ENCODE results near the gene PRKN. TPM values are rescaled to one million over a fixed set of nuclear protein-coding genes. Genes with fewer than 3 reads are reported as not detected.

The PRKN gene
- total and polyA plus RNA-seq, 2 experiments from 2014 or later: 2.3 to 3.9 TPM

- H3K79me2 ChIP-seq: no peaks in the 10 kb centered on the region
- DNase-seq (ENCODE audit: low spot score): no peak
- 78% methylated on average over 2 of the region's 2 CpGs for WGBS (ENCODE audit: low lambda C conversion rate, missing lambda C conversion rate)
These were observed 83.4 kb downstream of the PRKN start for GRCh38 chr6:162644153-162644552.

GRCh38 chr6:162640756-162641155 is 86.8 kb downstream of the PRKN start:
- DNase-seq (ENCODE audit: low spot score): no peak
- 96% methylated on average over 1 of the region's 1 CpG for WGBS (ENCODE audit: low lambda C conversion rate, missing lambda C conversion rate)
- TF ChIP-seq CTCF (IDR thresholded peaks at IDR 0.05; ENCODE audit: poor library complexity) (no peak), EZH2phosphoT487 (IDR thresholded peaks at IDR 0.05; ENCODE audit: low read depth, severe bottlenecking, unreplicated experiment) (no peak), EZH2 (IDR thresholded peaks at IDR 0.05; ENCODE audit: borderline replicate concordance) (no peak)

More at GRCh38 chr6:162644153-162644552, 83.4 kb downstream of the PRKN start:
- Histone ChIP-seq H3K4me1 (ENCODE audit: insufficient read depth) (no peaks in the 10 kb centered on the region), H3K27me3 (no peaks in the 10 kb centered on the region), H4K20me1 (ENCODE audit: insufficient read depth, poor library complexity, severe bottlenecking) (no peaks in the 10 kb centered on the region), H3K36me3 (replicated peaks; ENCODE audit: insufficient read depth, low read depth) (no peaks in the 10 kb centered on the region), H3K9me3 (ENCODE audit: low read depth) (no peaks in the 10 kb centered on the region), H2AFZ (no peak overlapping the region), H3K27ac (no peak overlapping the region), H3K9me2 (replicated peaks; ENCODE audit: insufficient read depth) (no peaks in the 10 kb centered on the region), H3K4me3 (no peak overlapping the region), H3K4me2 (no peak overlapping the region)
- no peak for TF ChIP-seq CTCF (IDR thresholded peaks at IDR 0.05; ENCODE audit: poor library complexity)
- no peak for TF ChIP-seq EZH2phosphoT487 (IDR thresholded peaks at IDR 0.05; ENCODE audit: low read depth, severe bottlenecking, unreplicated experiment)
- TF ChIP-seq EZH2 (IDR thresholded peaks at IDR 0.05; ENCODE audit: borderline replicate concordance): no peak

GRCh38 chr6:162639951-162640350 is 87.6 kb downstream of the PRKN start:
- no peak for DNase-seq (ENCODE audit: low spot score)
- H3K27me3 ChIP-seq: no peaks in the 10 kb centered on the region

More at GRCh38 chr6:162640756-162641155, 86.8 kb downstream of the PRKN start:
- Histone ChIP-seq H4K20me1 (ENCODE audit: insufficient read depth, poor library complexity, severe bottlenecking) (no peaks in the 10 kb centered on the region), H3K4me1 (ENCODE audit: insufficient read depth) (no peaks in the 10 kb centered on the region), H3K4me3 (no peak overlapping the region), H3K79me2 (no peaks in the 10 kb centered on the region), H3K9me2 (replicated peaks; ENCODE audit: insufficient read depth) (no peaks in the 10 kb centered on the region), H3K27me3 (no peaks in the 10 kb centered on the region), H3K36me3 (replicated peaks; ENCODE audit: insufficient read depth, low read depth) (no peaks in the 10 kb centered on the region), H3K27ac (no peak overlapping the region), H3K4me2 (no peak overlapping the region), H3K9me3 (ENCODE audit: low read depth) (no peaks in the 10 kb centered on the region), H2AFZ (no peak overlapping the region)

More at GRCh38 chr6:162639951-162640350, 87.6 kb downstream of the PRKN start:
- Histone ChIP-seq H3K4me3 (no peak overlapping the region), H3K9me2 (replicated peaks; ENCODE audit: insufficient read depth) (no peaks in the 10 kb centered on the region), H3K79me2 (no peaks in the 10 kb centered on the region), H3K9me3 (ENCODE audit: low read depth) (no peaks in the 10 kb centered on the region), H2AFZ (no peak overlapping the region), H3K4me1 (ENCODE audit: insufficient read depth) (no peaks in the 10 kb centered on the region), H3K4me2 (no peak overlapping the region), H3K36me3 (replicated peaks; ENCODE audit: insufficient read depth, low read depth) (no peaks in the 10 kb centered on the region), H4K20me1 (ENCODE audit: insufficient read depth, poor library complexity, severe bottlenecking) (no peaks in the 10 kb centered on the region), H3K27ac (no peak overlapping the region)
- 76% methylated on average over 2 of the region's 2 CpGs for WGBS (ENCODE audit: low lambda C conversion rate, missing lambda C conversion rate)
- TF ChIP-seq CTCF (IDR thresholded peaks at IDR 0.05; ENCODE audit: poor library complexity) (no peak), EZH2 (IDR thresholded peaks at IDR 0.05; ENCODE audit: borderline replicate concordance) (no peak), EZH2phosphoT487 (IDR thresholded peaks at IDR 0.05; ENCODE audit: low read depth, severe bottlenecking, unreplicated experiment) (no peak)
